ENCODE data around the gene MC1R. TPM values are rescaled to one million over a fixed set of nuclear protein-coding genes. Genes with fewer than 3 reads are reported as not detected.

The MC1R gene
- total and polyA plus RNA-seq, 2 of the 4 experiments (the other 2 are of a cell fraction) = 3.8 to 9.5 TPM

GRCh38 chr16:89915303-89916232 lies 3.1 kb upstream of the MC1R start (continued):
- TF ChIP-seq MAZ (IDR thresholded peaks at IDR 0.05; ENCODE audit: borderline replicate concordance, low read depth, low read length) = no peak

GRCh38 chr16:89917773-89918452 lies 749 bp upstream of the MC1R start:
- WGBS, 2 experiments (ENCODE audit: extremely low coverage in 2 of 2, insufficient read length in 1 of 2) = 0% methylated on average over 7 of the region's 39 CpGs; no CpG with 5 or more reads in 1 of the 2 experiments
- intact Hi-C loops (cut with micrococcal nuclease) (no loop called here), in situ Hi-C loops (cut with MboI; ENCODE audit: low sequenced_read_pairs) (no loop called here), dilution Hi-C loops (cut with HindIII; ENCODE audit: low sequenced_read_pairs, unreplicated experiment) (no loop called here)
- Histone ChIP-seq H4K20me1 (ENCODE audit: insufficient read depth, low read length) (no peaks in the 10 kb centered on the region; the same call in 1 of the 2 replicates), H3K18ac (ENCODE audit: low read depth, low read length) (peak overlapping the region; percentile 87), H2BK15ac (ENCODE audit: low read depth, low read length) (no peak overlapping the region; the same call in 2 of the 3 replicates), H2AK9ac (replicated peaks; ENCODE audit: low read depth, low read length, poor library complexity) (peak overlapping the region; percentile 98), H2BK20ac (ENCODE audit: low read depth, low read length) (peak overlapping the region; percentile 47; the same call in 1 of the 2 replicates), H3K36me3 (ENCODE audit: control insufficient read depth, insufficient read depth, low read length) (peaks cover 4% of the 10 kb centered on the region; the same call in 1 of the 2 replicates), H3K9ac (ENCODE audit: low read depth, low read length) (peak overlapping the region; percentile 48), H3K27me3 (ENCODE audit: control insufficient read depth, insufficient read depth, low read length) (no peaks in the 10 kb centered on the region), H2BK5ac (ENCODE audit: low read depth, low read length, poor library complexity, severe bottlenecking) (peak overlapping the region; percentile 92), H3K9me1 (ENCODE audit: insufficient read depth, low read length) (peaks cover 25% of the 10 kb centered on the region), H3K4me1 (ENCODE audit: control insufficient read depth, insufficient read depth, low read length) (peaks cover 27% of the 10 kb centered on the region), H4K8ac (ENCODE audit: low read depth in 2 of 2, low read length in 2 of 2) (peak overlapping the region; percentile 39 to 90; a peak in 3 of 4 replicates), H2AK5ac (ENCODE audit: low read depth, low read length) (peak overlapping the region; percentile 74; the same call in 1 of the 2 replicates), H3K4ac (ENCODE audit: low read depth, low read length) (peak overlapping the region; percentile 98), H2AFZ (replicated peaks; ENCODE audit: low read length, poor library complexity) (peak overlapping the region; percentile 98), H4K5ac (ENCODE audit: low read depth, low read length) (peak overlapping the region; percentile 95), H3K79me1 (ENCODE audit: low read depth in 1 of 2, low read length in 2 of 2) (peaks cover 0 to 41% of the 10 kb centered on the region in 2 experiments; a peak in 3 of 4 replicates), H3K23ac (ENCODE audit: low read depth, low read length) (peak overlapping the region; percentile 78), H3K9me3 (ENCODE audit: control insufficient read depth, insufficient read depth, low read length) (no peaks in the 10 kb centered on the region), H2BK120ac (ENCODE audit: low read depth, low read length) (peak overlapping the region; percentile 92), H3K4me2 (ENCODE audit: low read depth, low read length) (peak overlapping the region; percentile 81), H3K14ac (replicated peaks; ENCODE audit: low read depth, low read length) (peak overlapping the region; percentile 83), H3K56ac (ENCODE audit: extremely low read depth, insufficient read depth, low read length) (peak overlapping the region; percentile 0; the same call in 1 of the 2 replicates), H3K27ac (ENCODE audit: insufficient read depth, low read length) (peak overlapping the region; percentile 73), H3K4me3 (ENCODE audit: insufficient read depth, low read depth, low read length) (peak overlapping the region; percentile 40), H4K91ac (ENCODE audit: insufficient read depth, low read depth, low read length) (peak overlapping the region; percentile 94)
- POLR2A ChIA-PET (ENCODE audit: unreplicated experiment) = interaction anchor here (0.5 kb wide), 1 partner anchor 9 kb away, joined by 3 read pairs; no protein-coding TSS in a partner anchor
- ATAC-seq (ENCODE audit: low read depth) (peak; percentile 19), DNase-seq (peak; percentile 73)
- CTCF ChIA-PET = interaction anchor here (0.6 to 1.3 kb wide), 2 partner anchors 8 to 59 kb away, joined by 4 read pairs; no protein-coding TSS in a partner anchor
- no TSS peak for BruUV-seq (replicated peaks)
- TF ChIP-seq CTCF (conservative IDR thresholded peaks at IDR 0.05; ENCODE audit: low read depth, low read length) (no peak), RCOR1 (IDR thresholded peaks at IDR 0.05; ENCODE audit: insufficient replicate concordance, low read length) (no peak), RFX5 (IDR thresholded peaks at IDR 0.05; ENCODE audit: low read depth, low read length) (no peak), ELK1 (IDR thresholded peaks at IDR 0.05; ENCODE audit: borderline replicate concordance, low read depth, low read length) (no peak), NFE2L2 (IDR thresholded peaks at IDR 0.05; ENCODE audit: low read depth, low read length) (no peak), POLR2A (IDR thresholded peaks at IDR 0.05; ENCODE audit: low read depth, low read length) (no peak), FOS (IDR thresholded peaks at IDR 0.05; ENCODE audit: low read depth, low read length) (no peak), MXI1 (IDR thresholded peaks at IDR 0.05; ENCODE audit: borderline replicate concordance, low read depth, low read length) (peak; percentile 76), CEBPB (IDR thresholded peaks at IDR 0.05; ENCODE audit: low read depth, low read length) (no peak), RAD21 (IDR thresholded peaks at IDR 0.05; ENCODE audit: low read length) (no peak)

Data from IMR-90 (cell line).